WTC11 (cell line): ENCODE results near the gene KDM5A.

Experiments
- ATF3 ChIP-seq: sonication (generic); formaldehyde crosslinking; conservative IDR thresholded peaks from 2 replicates; pipeline ENCODE4 v1.8.1; 2022; ENCODE audit warnings: mild to moderate bottlenecking, missing genetic modification reagents
- CTCF ChIP-seq: fragments of 200-600 bp; IDR thresholded peaks from 2 replicates; pipeline ENCODE4 v1.8.0; 2022; ENCODE audit warnings: antibody characterized with exemption
- FOXP4 ChIP-seq: sonication (generic); formaldehyde crosslinking; IDR thresholded peaks from 2 replicates; pipeline ENCODE4 v1.8.0; 2022; ENCODE audit warnings: mild to moderate bottlenecking, missing genetic modification reagents
- GABPB1 ChIP-seq: sonication (generic); formaldehyde crosslinking; IDR thresholded peaks from 2 replicates; pipeline ENCODE4 v1.8.1; 2023; ENCODE audit warnings: mild to moderate bottlenecking, missing genetic modification reagents
- NFE2L1 ChIP-seq: sonication (generic); formaldehyde crosslinking; IDR thresholded peaks from 2 replicates; pipeline ENCODE4 v1.8.1; 2023; ENCODE audit warnings: missing genetic modification reagents
- NFYB ChIP-seq: sonication (generic); formaldehyde crosslinking; conservative IDR thresholded peaks from 2 replicates; pipeline ENCODE4 v1.8.0; 2022; ENCODE audit warnings: low read depth, missing genetic modification reagents
- RELA ChIP-seq: sonication (generic); formaldehyde crosslinking; IDR thresholded peaks from 2 replicates; pipeline ENCODE4 v1.8.1; 2022; ENCODE audit warnings: missing genetic modification reagents, mild to moderate bottlenecking, borderline replicate concordance
- SMAD3 ChIP-seq: sonication (generic); formaldehyde crosslinking; IDR thresholded peaks from 2 replicates; pipeline ENCODE4 v1.8.0; 2022; ENCODE audit warnings: missing genetic modification reagents, mild to moderate bottlenecking, borderline replicate concordance
- SOX15 ChIP-seq: fragments of 250-450 bp; sonication (Bioruptor Pico); IDR thresholded peaks from 2 replicates; pipeline ENCODE4 v1.9.0; 2021; ENCODE audit warnings: mild to moderate bottlenecking
- TCF7 ChIP-seq: sonication (generic); formaldehyde crosslinking; IDR thresholded peaks from 2 replicates; pipeline ENCODE4 v1.8.0; 2022; ENCODE audit warnings: mild to moderate bottlenecking, low read depth, missing genetic modification reagents, moderate library complexity
- TP53 ChIP-seq: sonication (generic); formaldehyde crosslinking; IDR thresholded peaks from 2 replicates; pipeline ENCODE4 v1.8.1; 2023; ENCODE audit warnings: mild to moderate bottlenecking, missing genetic modification reagents
- ZNF138 ChIP-seq: sonication (generic); formaldehyde crosslinking; conservative IDR thresholded peaks from 2 replicates; pipeline ENCODE4 v1.8.1; 2022; ENCODE audit warnings: mild to moderate bottlenecking, moderate library complexity, missing genetic modification reagents
- TF ChIP-seq, protein P1 (sequence below): sonication (generic); formaldehyde crosslinking; IDR thresholded peaks from 2 replicates; pipeline ENCODE4 v1.8.1; 2023; ENCODE audit warnings: mild to moderate bottlenecking, missing genetic modification reagents

DNA sequence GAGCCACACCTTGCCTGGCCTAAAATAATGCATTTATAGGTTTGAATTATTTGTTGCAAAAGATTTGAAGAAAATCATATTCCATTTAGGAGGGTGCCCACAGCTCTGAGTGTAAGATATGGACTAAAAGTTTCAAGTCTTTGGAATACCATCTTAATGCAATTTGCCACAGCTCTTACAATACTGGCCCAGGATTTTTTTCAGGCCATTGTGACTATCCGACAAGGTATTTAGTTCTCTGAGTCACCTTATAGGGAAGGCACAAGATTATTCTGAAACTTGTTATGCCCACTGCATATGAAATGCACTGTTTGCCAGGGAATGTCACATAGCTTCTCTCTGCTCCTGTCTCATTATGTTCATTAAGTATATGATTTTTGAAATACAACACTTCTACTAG is 96.9 kb downstream of the KDM5A start:
- TF ChIP-seq ATF3 (no peak), NFYB (CRISPR knock-in tag) (no peak), CTCF (no peak), SOX15 (no peak), RELA (CRISPR knock-in tag) (no peak), TCF7 (CRISPR knock-in tag) (no peak), GABPB1 (CRISPR knock-in tag) (no peak), TP53 (no peak), FOXP4 (CRISPR knock-in tag) (no peak), NFE2L1 (CRISPR knock-in tag) (no peak), SMAD3 (CRISPR knock-in tag) (no peak), ZNF138 (CRISPR knock-in tag) (no peak)
- TF ChIP-seq, protein P1, sequence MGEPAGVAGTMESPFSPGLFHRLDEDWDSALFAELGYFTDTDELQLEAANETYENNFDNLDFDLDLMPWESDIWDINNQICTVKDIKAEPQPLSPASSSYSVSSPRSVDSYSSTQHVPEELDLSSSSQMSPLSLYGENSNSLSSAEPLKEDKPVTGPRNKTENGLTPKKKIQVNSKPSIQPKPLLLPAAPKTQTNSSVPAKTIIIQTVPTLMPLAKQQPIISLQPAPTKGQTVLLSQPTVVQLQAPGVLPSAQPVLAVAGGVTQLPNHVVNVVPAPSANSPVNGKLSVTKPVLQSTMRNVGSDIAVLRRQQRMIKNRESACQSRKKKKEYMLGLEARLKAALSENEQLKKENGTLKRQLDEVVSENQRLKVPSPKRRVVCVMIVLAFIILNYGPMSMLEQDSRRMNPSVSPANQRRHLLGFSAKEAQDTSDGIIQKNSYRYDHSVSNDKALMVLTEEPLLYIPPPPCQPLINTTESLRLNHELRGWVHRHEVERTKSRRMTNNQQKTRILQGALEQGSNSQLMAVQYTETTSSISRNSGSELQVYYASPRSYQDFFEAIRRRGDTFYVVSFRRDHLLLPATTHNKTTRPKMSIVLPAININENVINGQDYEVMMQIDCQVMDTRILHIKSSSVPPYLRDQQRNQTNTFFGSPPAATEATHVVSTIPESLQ, result no peak
